MM.1S (cell line): Measurements from ENCODE around the gene POC1B.

Experiments
- DNase-seq: peaks from one replicate; pipeline ENCODE4 v3.0.0-alpha.2; 2015
- H2AFZ ChIP-seq: fragments of 300-600 bp; sonication (generic); 2 replicates; pipeline ENCODE4 v1.6.0; 2016; ENCODE audit warnings: antibody characterized with exemption, low read length
- H3F3A ChIP-seq: fragments of 300-600 bp; sonication (generic); 2 replicates; pipeline ENCODE4 v1.6.1; 2016; ENCODE audit warnings: mild to moderate bottlenecking, antibody characterized with exemption, low read length, moderate library complexity, mixed read lengths; ENCODE audit not compliant: insufficient read depth
- H3K27ac ChIP-seq: fragments of 300-600 bp; sonication (generic); 2 replicates; pipeline ENCODE4 v1.5.1; 2016; ENCODE audit warnings: mild to moderate bottlenecking, low read length
- H3K27me3 ChIP-seq: fragments of 300-600 bp; sonication (generic); replicated peaks from 2 replicates; pipeline ENCODE4 v1.6.0; 2016; ENCODE audit warnings: low read length; ENCODE audit not compliant: insufficient read depth
- H3K36me3 ChIP-seq: fragments of 300-600 bp; sonication (generic); replicated peaks from 2 replicates; pipeline ENCODE4 v1.6.1; 2016; ENCODE audit warnings: mild to moderate bottlenecking, low read length, mixed read lengths; ENCODE audit not compliant: insufficient read depth
- H3K4me1 ChIP-seq: fragments of 300-600 bp; sonication (generic); 2 replicates; pipeline ENCODE4 v1.6.1; 2016; ENCODE audit warnings: low read length, mixed read lengths
- H3K4me2 ChIP-seq: fragments of 300-600 bp; sonication (generic); 2 replicates; pipeline ENCODE4 v1.6.0; 2016; ENCODE audit warnings: low read depth, low read length
- H3K4me3 ChIP-seq: fragments of 300-600 bp; sonication (generic); 2 replicates; pipeline ENCODE4 v1.5.1; 2016; ENCODE audit warnings: low read length, mixed read lengths
- H3K79me2 ChIP-seq: fragments of 300-600 bp; sonication (generic); 2 replicates; pipeline ENCODE4 v1.6.1; 2016; ENCODE audit warnings: mixed run types, low read length, mixed read lengths
- H3K9ac ChIP-seq: fragments of 300-600 bp; sonication (generic); 2 replicates; pipeline ENCODE4 v1.6.1; 2016; ENCODE audit warnings: low read length, mixed read lengths
- H3K9me2 ChIP-seq: fragments of 300-600 bp; sonication (generic); replicated peaks from 2 replicates; pipeline ENCODE4 v1.6.1; 2016; ENCODE audit warnings: mild to moderate bottlenecking, low read length, mixed read lengths; ENCODE audit not compliant: insufficient read depth
- H3K9me3 ChIP-seq: fragments of 300-600 bp; sonication (generic); replicated peaks from 2 replicates; pipeline ENCODE4 v1.6.1; 2016; ENCODE audit warnings: mild to moderate bottlenecking, low read length, mixed read lengths; ENCODE audit not compliant: insufficient read depth
- H4K20me1 ChIP-seq: fragments of 300-600 bp; sonication (generic); 2 replicates; pipeline ENCODE4 v1.6.1; 2016; ENCODE audit warnings: mild to moderate bottlenecking, low read length, moderate library complexity, mixed read lengths; ENCODE audit not compliant: insufficient read depth
- CTCF ChIP-seq: fragments of 300-600 bp; sonication (generic); IDR thresholded peaks from 2 replicates; pipeline ENCODE4 v1.5.1; 2016; ENCODE audit warnings: antibody characterized with exemption, low read length, mixed read lengths
- EZH2 ChIP-seq: fragments of 300-600 bp; sonication (generic); optimal IDR thresholded peaks from 2 replicates; pipeline ENCODE3; 2017; ENCODE audit warnings: low read depth, mild to moderate bottlenecking, antibody characterized with exemption, low read length, mixed read lengths
- EZH2phosphoT487 ChIP-seq: fragments of 300-600 bp; sonication (generic); IDR thresholded peaks from 2 replicates; pipeline ENCODE4 v1.6.1; 2018; ENCODE audit warnings: antibody characterized with exemption, low read length

POC1B gene

GRCh38 chr12:89494411-89495231 is 31.2 kb downstream of the POC1B start:
- Histone ChIP-seq H3K9me2 (no peaks in the 10 kb centered on the region), H3K27ac (no peak overlapping the region), H3K4me3 (no peak overlapping the region), H3K9me3 (no peaks in the 10 kb centered on the region), H3K4me2 (no peak overlapping the region), H4K20me1 (no peaks in the 10 kb centered on the region), H3K36me3 (no peaks in the 10 kb centered on the region), H3F3A (no peaks in the 10 kb centered on the region), H3K4me1 (no peaks in the 10 kb centered on the region), H3K79me2 (0 out of 2 replicates have a peak, but pooled peaks cover 8% of the 10 kb centered on the region), H2AFZ (no peak overlapping the region), H3K27me3 (no peaks in the 10 kb centered on the region), H3K9ac (no peak overlapping the region)
- no peak for TF ChIP-seq EZH2phosphoT487
- TF ChIP-seq CTCF: no peak
- TF ChIP-seq EZH2: no peak
- no peak for DNase-seq

GRCh38 chr12:89493670-89494302 is 32.1 kb downstream of the POC1B start:
- Histone ChIP-seq H2AFZ (no peak overlapping the region), H3K4me2 (no peak overlapping the region), H3K36me3 (no peaks in the 10 kb centered on the region), H3K4me1 (no peaks in the 10 kb centered on the region), H3K27me3 (no peaks in the 10 kb centered on the region), H4K20me1 (no peaks in the 10 kb centered on the region), H3K27ac (no peak overlapping the region), H3K4me3 (no peak overlapping the region), H3K9ac (no peak overlapping the region), H3K9me2 (no peaks in the 10 kb centered on the region), H3K79me2 (0 out of 2 replicates have a peak, but pooled peaks cover 3% of the 10 kb centered on the region), H3K9me3 (no peaks in the 10 kb centered on the region), H3F3A (no peaks in the 10 kb centered on the region)
- no peak for DNase-seq
- TF ChIP-seq EZH2phosphoT487: no peak
- no peak for TF ChIP-seq EZH2
- TF ChIP-seq CTCF: no peak

- Histone ChIP-seq H3K4me3 (no peak overlapping the region), H2AFZ (no peak overlapping the region), H3K27ac (no peak overlapping the region), H4K20me1 (no peaks in the 10 kb centered on the region; the same call in 1 of the 2 replicates), H3K79me2 (0 out of 2 replicates have a peak, but pooled peaks cover 3% of the 10 kb centered on the region), H3K36me3 (no peaks in the 10 kb centered on the region; the same call in 1 of the 2 replicates), H3K9me3 (no peaks in the 10 kb centered on the region), H3K9me2 (no peaks in the 10 kb centered on the region), H3K27me3 (no peaks in the 10 kb centered on the region), H3K4me2 (no peak overlapping the region), H3F3A (no peaks in the 10 kb centered on the region), H3K4me1 (no peaks in the 10 kb centered on the region), H3K9ac (no peak overlapping the region)
- DNase-seq: no peak
- TF ChIP-seq EZH2phosphoT487 (no peak), EZH2 (no peak), CTCF (no peak)
These were observed 33.0 kb downstream of the POC1B start for GRCh38 chr12:89492883-89493282.
